GM12891 (cell line): ENCODE data around the gene TXNRD1.

Source experiments
- DNase-seq: peaks from one replicate; pipeline ENCODE4 v3.0.0; 2011; ENCODE audit warnings: low spot score; ENCODE audit not compliant: insufficient read length
- FAIRE-seq: peaks from 2 replicates; lab custom pipeline; 2011; peaks lifted over from hg19 to GRCh38; lab: Jason Lieb, UNC
- PAX5 ChIP-seq: IDR thresholded peaks from 2 replicates; pipeline ENCODE4 v1.6.1; 2011; ENCODE audit warnings: low read length, moderate library complexity, mild to moderate bottlenecking; ENCODE audit not compliant: insufficient read depth, severe bottlenecking
- POLR2A ChIP-seq: IDR thresholded peaks from 2 replicates; pipeline ENCODE4 v1.6.1; 2011; ENCODE audit warnings: low read depth, low read length, control low read depth
- POLR2AphosphoS5 ChIP-seq: IDR thresholded peaks from 2 replicates; pipeline ENCODE4 v1.6.1; 2011; ENCODE audit warnings: low read depth, low read length, control low read depth
- POU2F2 ChIP-seq: IDR thresholded peaks from 2 replicates; pipeline ENCODE4 v1.6.1; 2011; ENCODE audit warnings: low read depth, mild to moderate bottlenecking, control low read depth, low read length, moderate library complexity
- SPI1 ChIP-seq: IDR thresholded peaks from 2 replicates; pipeline ENCODE4 v1.6.1; 2011; ENCODE audit warnings: low read depth, low read length, control low read depth
- TAF1 ChIP-seq: IDR thresholded peaks from 2 replicates; pipeline ENCODE4 v1.6.1; 2011; ENCODE audit warnings: low read depth, low read length, control low read depth

The TXNRD1 gene

DNA sequence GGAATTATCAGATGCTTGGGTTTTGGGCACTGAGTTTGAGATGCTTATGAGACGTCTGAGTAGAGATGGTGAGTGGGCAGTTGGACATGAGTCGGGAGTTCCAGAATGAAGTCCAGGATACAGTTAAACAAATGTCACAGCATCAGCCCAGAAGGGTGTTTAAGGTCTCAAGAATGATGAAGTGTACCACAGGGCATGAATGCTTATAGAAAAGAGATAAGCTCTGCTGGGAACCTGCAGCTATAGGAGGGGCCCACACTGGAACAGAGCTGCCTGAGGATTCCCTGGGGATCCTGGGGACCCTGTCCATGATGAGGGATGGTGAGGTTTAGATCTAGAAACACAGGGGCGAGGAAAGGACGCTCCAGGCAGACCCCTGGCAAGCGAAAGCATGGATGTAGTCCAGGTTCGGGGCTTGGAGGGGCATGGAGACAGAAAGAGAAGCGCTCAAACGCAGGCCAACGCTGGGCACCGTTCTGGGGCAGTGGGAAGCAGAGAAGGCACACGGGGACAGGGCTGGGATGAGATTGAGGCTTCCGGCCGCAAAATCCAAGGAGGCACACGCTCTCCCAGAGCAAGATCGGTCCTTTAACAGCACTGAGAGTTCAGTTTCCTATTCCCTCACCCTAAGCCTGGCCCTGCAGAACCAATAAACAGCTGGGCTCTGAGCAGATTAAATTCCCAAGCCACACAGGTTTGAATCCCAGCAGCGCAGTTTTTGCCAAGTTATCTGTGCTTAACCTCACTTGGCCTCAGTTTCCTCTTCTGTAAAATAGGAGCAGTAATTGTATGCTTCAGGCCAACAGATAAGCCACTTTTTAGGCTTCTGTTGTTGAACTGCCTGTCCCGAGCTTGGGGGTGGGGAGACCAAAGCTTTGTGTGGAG, 140.9 kb downstream of the TXNRD1 start:
- DNase-seq (no peak), FAIRE-seq (no peak)
- no peak for TF ChIP-seq SPI1
- TF ChIP-seq TAF1: no peak

DNA sequence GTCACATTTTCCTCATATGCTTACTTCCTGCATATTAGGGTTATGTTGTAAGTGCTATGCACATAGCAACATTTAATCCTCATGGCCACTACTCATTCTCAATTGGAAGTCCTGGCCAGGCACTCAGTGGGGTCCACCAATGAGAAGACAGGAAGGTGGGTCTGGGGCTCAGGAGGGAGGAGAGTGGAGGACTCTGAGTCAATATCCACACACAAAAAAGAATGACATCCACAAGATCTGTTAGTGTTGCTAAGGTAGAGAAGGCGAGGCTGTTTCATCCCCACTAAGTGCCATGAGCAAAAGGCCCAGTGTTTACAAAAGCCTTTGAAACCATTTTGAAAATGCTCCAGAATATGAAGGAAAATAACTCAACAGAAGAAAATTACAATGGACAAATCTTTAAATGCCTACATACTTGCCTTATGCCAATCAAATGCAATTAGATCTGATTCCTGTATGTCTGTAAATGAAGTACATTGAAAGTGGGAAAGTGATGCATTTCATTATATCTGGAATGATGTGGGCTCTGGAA, 141.9 kb downstream of the TXNRD1 start:
- TF ChIP-seq SPI1 (no peak), POLR2AphosphoS5 (no peak), POU2F2 (no peak), PAX5 (no peak), TAF1 (no peak), POLR2A (no peak)
- no peak for FAIRE-seq
- no peak for DNase-seq

DNA sequence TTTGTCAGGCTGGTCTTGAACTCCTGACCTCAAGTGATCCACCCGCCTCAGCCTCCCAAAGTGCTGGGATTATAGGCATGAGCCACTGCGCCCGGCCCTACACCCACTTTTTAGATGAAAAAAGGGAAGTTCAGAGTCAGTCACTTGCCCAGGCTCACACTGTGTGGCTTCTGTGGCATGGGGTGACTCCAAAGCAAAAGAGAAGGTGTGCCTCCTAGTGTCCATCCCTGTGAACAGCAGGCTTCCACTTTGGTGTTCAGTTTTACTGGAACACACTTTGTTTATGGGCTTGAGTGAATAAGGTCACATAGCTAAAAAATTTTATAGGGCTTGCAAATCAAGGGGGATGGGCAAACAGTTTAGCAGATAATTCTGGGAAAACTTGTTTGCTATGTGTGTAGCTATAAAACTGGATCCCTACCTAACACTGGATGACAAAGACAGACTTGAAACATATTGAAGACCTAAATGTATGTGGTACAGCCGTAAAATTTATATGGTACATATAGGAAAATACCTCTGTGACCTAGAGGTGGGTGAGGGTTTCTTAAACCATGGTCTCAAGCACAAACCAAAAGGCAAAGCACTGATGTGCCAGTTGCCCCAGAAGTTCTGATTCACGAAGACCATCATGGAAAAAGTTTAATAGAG, 142.9 kb downstream of the TXNRD1 start:
- peak; percentile 46 for DNase-seq
- FAIRE-seq: peak; percentile 87

DNA sequence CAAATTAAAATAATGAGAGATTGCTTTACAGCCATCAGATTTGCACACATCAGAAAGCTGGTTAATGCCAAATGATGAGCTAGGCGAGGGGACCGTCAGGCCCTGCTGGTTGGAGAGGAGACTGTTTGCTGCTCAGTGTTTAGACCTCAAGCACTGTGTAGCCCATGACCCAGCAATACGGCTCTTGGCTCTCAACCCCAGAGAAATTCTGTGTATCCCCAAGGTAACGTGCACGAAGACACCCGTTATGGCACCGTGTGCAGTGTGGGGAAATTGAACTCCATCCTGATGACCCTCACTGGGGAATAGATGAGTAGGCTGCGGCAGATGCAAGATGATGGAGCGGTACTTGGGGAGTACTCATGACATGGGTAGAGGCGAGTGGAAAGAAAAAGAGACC, 143.6 kb downstream of the TXNRD1 start:
- TF ChIP-seq POLR2A (no peak), PAX5 (no peak), TAF1 (no peak), SPI1 (no peak), POLR2AphosphoS5 (no peak), POU2F2 (no peak)
- no peak for DNase-seq
- FAIRE-seq: no peak

More for the DNA sequence above, 142.9 kb downstream of the TXNRD1 start:
- peak; percentile 65 for TF ChIP-seq SPI1
- TF ChIP-seq TAF1: no peak
- TF ChIP-seq POLR2A: no peak

DNA sequence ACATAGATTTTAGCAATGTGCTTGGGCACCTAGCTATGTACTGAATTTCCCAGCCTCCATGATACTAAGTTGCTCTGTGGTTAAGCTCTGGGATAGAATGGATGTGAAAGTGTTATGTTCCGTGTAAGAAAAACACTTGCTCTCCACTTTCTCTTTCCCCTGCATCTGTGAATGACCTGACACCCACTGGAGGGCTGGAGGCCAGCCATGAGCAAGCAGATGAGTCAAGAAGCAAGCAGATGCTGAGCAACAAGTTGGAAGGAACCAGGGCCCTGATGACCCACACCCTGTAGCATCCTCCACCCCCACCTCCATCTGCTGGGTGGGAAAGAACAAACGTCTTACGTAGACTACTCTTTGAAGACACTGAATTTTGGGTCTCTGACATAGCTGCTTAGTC, 144.6 kb downstream of the TXNRD1 start:
- no peak for FAIRE-seq
- no peak for DNase-seq
- TF ChIP-seq SPI1 (no peak), POLR2AphosphoS5 (no peak), TAF1 (no peak), POLR2A (no peak), PAX5 (no peak), POU2F2 (no peak)

DNA sequence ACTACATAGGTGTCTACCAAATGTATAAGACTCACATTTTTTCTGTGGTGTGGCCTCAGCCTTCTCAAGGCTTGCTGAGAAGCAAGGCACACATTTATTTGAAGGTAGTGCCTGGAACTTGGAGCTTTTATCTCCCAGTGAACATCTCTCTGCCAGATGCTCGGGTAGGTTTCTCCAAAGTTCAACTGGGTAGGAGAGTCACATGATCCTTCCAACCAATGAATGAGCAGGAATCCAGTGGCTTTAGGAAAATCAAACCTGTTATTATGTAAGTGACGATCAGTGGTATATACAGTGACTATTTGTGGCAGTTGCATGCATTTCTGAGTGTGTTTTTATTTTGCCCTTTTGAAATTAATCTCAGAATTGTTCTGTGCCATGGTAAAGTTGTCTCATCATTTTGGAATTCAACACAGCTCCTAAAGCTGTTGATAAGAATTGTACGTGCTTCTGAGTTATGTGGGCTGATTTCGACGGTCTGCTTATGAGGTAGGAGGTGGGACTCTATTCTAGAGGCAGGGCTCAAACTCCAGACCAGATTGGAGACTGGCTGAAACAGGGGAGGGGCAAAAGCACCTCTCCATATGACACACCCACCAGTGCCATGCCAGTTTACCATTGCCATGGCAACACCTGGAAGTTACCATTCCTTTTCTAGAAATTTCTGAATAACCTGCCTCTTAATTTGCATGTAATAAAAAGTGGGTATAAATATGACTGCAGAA, 145.6 kb downstream of the TXNRD1 start:
- TF ChIP-seq PAX5: no peak
- no peak for TF ChIP-seq SPI1
- no peak for TF ChIP-seq TAF1
- DNase-seq: no peak
- no peak for FAIRE-seq

DNA sequence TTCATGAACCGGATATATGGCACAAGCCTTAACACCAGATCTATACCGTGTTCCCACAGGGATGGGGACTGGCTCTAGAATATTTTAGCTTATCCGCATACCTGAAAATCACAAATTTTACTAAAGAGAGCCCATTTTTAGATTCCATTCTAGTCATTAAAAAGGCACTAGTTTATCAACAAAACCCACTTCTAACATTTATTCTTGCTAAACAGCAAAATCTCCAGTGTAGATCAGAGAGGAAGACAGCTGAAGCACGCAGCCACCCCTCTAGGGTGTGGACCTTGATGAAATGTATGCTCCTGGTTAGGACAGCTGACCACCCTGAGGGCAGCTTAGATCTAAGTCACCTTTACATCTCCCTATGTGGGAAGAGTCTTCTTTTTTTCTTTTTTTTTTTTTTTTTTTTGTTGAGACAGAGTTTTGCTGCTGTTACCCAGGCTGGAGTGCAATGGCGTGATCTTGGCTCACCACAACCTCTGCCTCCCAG, 150.4 kb downstream of the TXNRD1 start:
- no peak for FAIRE-seq
- DNase-seq: no peak
- TF ChIP-seq POLR2AphosphoS5 (no peak), TAF1 (no peak), POLR2A (no peak), SPI1 (no peak), POU2F2 (no peak), PAX5 (no peak)

DNA sequence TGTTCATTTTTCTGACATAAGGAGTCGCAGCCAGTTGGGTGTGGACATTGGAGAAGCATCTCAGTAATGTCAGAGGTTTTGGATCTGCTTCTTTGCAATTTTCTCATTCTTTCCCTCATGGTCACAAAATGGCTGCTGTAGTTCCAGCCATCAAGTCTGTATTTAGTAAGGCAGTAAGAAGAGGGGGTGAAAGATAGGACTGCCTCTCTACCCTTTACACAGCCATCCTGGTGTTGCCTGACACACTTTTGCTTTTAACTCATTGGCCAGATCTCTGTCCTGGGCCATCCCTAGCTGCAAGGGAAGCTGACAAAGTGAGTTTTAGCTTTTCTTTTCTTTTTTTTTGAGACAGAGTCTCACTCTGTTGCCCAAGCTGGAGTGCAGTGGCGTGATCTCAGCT, 154.1 kb downstream of the TXNRD1 start:
- no peak for DNase-seq
- TF ChIP-seq POLR2AphosphoS5 (no peak), POU2F2 (no peak), SPI1 (no peak), POLR2A (no peak)
- FAIRE-seq: no peak

DNA sequence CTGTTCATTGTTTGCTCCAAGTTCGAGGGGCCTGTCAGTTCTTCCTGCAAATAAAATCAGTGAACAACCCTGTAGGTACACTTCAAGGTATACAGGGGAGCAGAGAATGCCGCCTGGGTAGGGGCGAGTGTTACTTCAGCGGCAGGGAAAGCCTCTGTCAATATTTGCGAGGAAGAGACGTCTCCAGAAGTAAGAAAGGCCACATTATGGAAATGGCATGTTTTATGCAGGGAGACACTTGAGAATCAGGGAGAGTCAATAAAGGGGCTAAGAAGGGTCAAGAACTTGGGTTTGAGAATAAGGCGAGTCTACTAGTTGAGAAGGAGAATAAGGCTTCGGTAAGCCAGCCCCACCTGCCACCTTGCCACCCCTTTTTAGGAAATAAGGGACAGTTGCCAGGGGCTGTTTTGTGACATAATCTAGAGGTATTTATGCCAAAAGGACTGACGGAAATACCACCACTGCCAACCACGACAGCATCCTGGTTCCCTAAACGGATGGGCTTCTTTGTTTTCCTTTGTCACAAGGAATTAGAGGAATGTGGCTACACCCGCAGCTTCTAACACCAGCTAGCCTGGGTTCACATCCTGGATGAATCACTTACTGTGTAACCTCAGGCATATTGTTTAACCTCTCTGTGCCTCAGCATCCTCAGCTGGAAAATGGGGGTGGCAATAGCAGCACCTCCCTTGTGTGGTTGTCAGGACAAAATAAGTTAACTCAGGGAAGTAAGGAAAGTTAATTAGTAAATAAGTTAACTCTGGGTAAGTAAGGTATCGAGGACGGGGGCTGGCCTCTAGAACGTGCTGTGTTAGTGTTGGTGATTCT, 155.7 kb downstream of the TXNRD1 start:
- FAIRE-seq (no peak), DNase-seq (no peak)
- TF ChIP-seq TAF1 (no peak), POLR2AphosphoS5 (no peak), PAX5 (no peak), POLR2A (no peak), POU2F2 (no peak), SPI1 (no peak)
